CD4-positive, alpha-beta T cell (primary cell): Measurements from ENCODE around the gene DAP. TPM values are rescaled to one million over a fixed set of nuclear protein-coding genes. Genes with fewer than 3 reads are reported as not detected.

Experiments used
- ATAC-seq: fragments of 200-7000 bp; cut with Tn5 transposase; one replicate; pipeline ENCODE4 v1.10.0; 2022; ENCODE audit warnings: mild to moderate bottlenecking; ENCODE audit not compliant: poor library complexity
- CTCF ChIA-PET: fragments of 350-600 bp; sonication (Branson Sonifier 250); formaldehyde crosslinking; loops from one replicate; lab custom pipeline; 2021; ENCODE audit warnings: antibody characterized with exemption, inconsistent platforms; lab: Charles Lee
- POLR2A ChIA-PET: fragments of 350-600 bp; sonication (Branson Sonifier 250); formaldehyde crosslinking; loops from one replicate; lab custom pipeline; 2021; ENCODE audit warnings: antibody characterized with exemption, inconsistent platforms; lab: Charles Lee
- DNase-seq, 14 experiments: peaks; one replicate each; pipeline ENCODE4 v3.0.0-alpha.2; 2013 to 2020; ENCODE audit warnings: mixed read lengths in 2 of 14
- H3K27ac ChIP-seq, 2 donors: one replicate each; pipeline versions ENCODE4 v1.5.1 to v1.7.0; 2013; ENCODE audit warnings: low read length in 2 of 2, low read depth in 1 of 2, mild to moderate bottlenecking in 1 of 2
- H3K27me3 ChIP-seq, 2 experiments: 1 replicate in 1 of 2; 2 replicates in 1 of 2; pipeline versions ENCODE4 v1.6.1 to v1.7.0; 2013; ENCODE audit warnings: low read length in 2 of 2, control low read depth in 1 of 2, mild to moderate bottlenecking in 1 of 2, moderate library complexity in 1 of 2; ENCODE audit not compliant: insufficient read depth in 2 of 2, control insufficient read depth in 1 of 2
- H3K36me3 ChIP-seq: one replicate; pipeline ENCODE4 v1.6.1; 2013; ENCODE audit warnings: low read length, control low read depth; ENCODE audit not compliant: insufficient read depth
- H3K4me1 ChIP-seq: one replicate; pipeline ENCODE4 v1.6.1; 2013; ENCODE audit warnings: low read length, control low read depth; ENCODE audit not compliant: insufficient read depth
- H3K4me3 ChIP-seq: one replicate; pipeline ENCODE4 v1.5.1; 2013; ENCODE audit warnings: mild to moderate bottlenecking, low read length, moderate library complexity
- H3K9me3 ChIP-seq, 2 experiments: 1 replicate in 1 of 2; 2 replicates in 1 of 2; pipeline versions ENCODE4 v1.6.1 to v1.7.0; 2013; ENCODE audit warnings: low read length in 2 of 2, mild to moderate bottlenecking in 2 of 2, control low read depth in 1 of 2, moderate library complexity in 1 of 2; ENCODE audit not compliant: control insufficient read depth in 1 of 2, insufficient read depth in 1 of 2
- H3K27ac Mint-ChIP-seq: one replicate; pipeline ENCODE4 v1.8.0; 2020; ENCODE audit warnings: mixed read lengths
- H3K27me3 Mint-ChIP-seq: one replicate; pipeline ENCODE4 v1.8.0; 2021; ENCODE audit warnings: mixed read lengths
- H3K36me3 Mint-ChIP-seq: one replicate; pipeline ENCODE4 v1.8.0; 2021; ENCODE audit warnings: low read depth, mixed read lengths
- H3K4me1 Mint-ChIP-seq: one replicate; pipeline ENCODE4 v1.8.0; 2021; ENCODE audit warnings: low read depth, mixed read lengths
- H3K4me3 Mint-ChIP-seq: one replicate; pipeline ENCODE4 v1.8.0; 2020; ENCODE audit warnings: mild to moderate bottlenecking, mixed read lengths
- H3K9me3 Mint-ChIP-seq: one replicate; pipeline ENCODE4 v1.8.0; 2020; ENCODE audit warnings: mixed read lengths
- intact Hi-C, 2 experiments: fragments of 100-400 bp; cut with DNase I in 1 of 2; cut with micrococcal nuclease in 1 of 2; formaldehyde crosslinking; loops; one replicate each; pipeline versions ENCODE4 v1.15.1 to v1.9.0; 2023 to 2025; cut with DNase I, micrococcal nuclease
- total RNA-seq, 174 experiments: library from RNA in 2 of 174; stranded (reverse) in 2 of 174; gene quantifications; one replicate each; pipeline ENCODE4 v1.2.3 and lab custom pipeline; 2021 to 2026
- TF ChIP-seq, protein P1 (sequence below): fragments of 200-600 bp; IDR thresholded peaks from one replicate; pipeline ENCODE4 v1.8.0; 2022; ENCODE audit warnings: antibody characterized with exemption, mild to moderate bottlenecking

Gene DAP
- total RNA-seq, 2 experiments from 2014 or later: 33.6 to 35.2 TPM

DNA sequence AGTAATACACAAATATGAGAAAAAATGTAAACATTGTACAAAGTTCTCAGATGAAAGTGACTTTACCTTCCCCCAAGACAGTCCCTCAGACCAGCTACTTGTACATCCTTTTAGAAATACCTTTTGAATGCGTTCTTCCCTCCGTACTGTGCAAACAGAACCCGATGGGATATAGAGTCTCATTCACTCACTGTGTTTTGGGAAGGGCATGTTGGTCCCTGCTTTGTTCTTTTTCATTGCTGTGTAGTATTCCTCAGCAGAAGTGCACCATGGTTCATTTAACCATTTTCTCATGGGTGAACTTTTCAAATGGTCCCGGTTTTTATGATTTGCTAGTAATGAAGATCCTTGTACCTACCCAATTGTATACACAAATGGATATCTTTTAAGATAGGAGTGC, 102.8 kb downstream of the DAP start:
- no peak overlapping the region for H3K4me3 ChIP-seq
- no peaks in the 10 kb centered on the region for H3K9me3 ChIP-seq
- no peak overlapping the region for H3K4me3 Mint-ChIP-seq
- H3K27ac Mint-ChIP-seq: no peak overlapping the region
- ATAC-seq (no peak), DNase-seq (no peak)
- H3K36me3 ChIP-seq: no peaks in the 10 kb centered on the region
- H3K4me1 Mint-ChIP-seq: no peaks in the 10 kb centered on the region
- H3K27ac ChIP-seq: no peak overlapping the region
- CTCF ChIA-PET: no interaction called here
- no peaks in the 10 kb centered on the region for H3K27me3 ChIP-seq
- TF ChIP-seq, protein P1, sequence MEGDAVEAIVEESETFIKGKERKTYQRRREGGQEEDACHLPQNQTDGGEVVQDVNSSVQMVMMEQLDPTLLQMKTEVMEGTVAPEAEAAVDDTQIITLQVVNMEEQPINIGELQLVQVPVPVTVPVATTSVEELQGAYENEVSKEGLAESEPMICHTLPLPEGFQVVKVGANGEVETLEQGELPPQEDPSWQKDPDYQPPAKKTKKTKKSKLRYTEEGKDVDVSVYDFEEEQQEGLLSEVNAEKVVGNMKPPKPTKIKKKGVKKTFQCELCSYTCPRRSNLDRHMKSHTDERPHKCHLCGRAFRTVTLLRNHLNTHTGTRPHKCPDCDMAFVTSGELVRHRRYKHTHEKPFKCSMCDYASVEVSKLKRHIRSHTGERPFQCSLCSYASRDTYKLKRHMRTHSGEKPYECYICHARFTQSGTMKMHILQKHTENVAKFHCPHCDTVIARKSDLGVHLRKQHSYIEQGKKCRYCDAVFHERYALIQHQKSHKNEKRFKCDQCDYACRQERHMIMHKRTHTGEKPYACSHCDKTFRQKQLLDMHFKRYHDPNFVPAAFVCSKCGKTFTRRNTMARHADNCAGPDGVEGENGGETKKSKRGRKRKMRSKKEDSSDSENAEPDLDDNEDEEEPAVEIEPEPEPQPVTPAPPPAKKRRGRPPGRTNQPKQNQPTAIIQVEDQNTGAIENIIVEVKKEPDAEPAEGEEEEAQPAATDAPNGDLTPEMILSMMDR: no peak
- no peaks in the 10 kb centered on the region for H3K36me3 Mint-ChIP-seq
- intact Hi-C loops: no loop called here
- no peaks in the 10 kb centered on the region for H3K4me1 ChIP-seq
- no peaks in the 10 kb centered on the region for H3K9me3 Mint-ChIP-seq
- no peaks in the 10 kb centered on the region for H3K27me3 Mint-ChIP-seq
- POLR2A ChIA-PET: no interaction called here

DNA sequence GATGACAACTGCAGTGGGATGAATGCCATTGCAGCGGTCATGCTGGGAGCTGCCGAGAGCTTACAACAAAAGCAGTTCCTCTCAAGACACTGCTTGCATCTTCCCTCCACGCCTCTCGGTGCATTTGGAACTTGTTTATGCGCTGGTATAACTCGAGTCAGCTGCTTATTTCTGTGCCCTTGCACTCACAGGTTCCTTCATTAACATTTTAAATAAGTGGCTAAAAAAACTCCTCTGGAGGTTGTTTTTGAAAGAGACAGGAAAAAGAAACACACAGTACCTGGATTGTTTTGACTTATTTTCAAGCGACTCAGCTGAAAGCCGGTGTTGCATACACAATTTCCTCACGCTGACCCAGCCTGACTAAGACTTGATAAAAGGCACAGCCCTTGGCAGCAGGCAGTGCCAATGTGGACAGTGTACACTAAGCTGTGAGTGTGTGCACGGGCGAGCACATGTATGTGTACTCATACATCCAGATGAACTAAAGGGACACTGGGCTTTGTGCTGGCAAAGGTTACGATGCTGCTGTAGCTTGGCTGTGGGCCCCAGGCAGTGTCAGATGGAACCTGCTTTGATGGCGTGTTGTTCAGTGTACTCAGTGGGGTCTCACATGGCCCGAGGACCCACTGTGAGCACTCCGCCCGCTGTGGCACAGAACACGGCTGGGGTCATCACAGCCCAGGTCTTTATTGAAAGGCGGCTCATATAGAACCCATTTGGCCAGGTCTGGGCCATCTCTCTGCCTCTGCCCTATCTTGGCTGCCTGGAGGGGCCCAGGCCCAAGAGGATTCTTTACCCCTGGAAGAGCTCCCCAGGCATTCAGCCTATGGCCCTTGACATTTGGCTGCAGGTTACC, 104.8 kb downstream of the DAP start:
- ATAC-seq (no peak), DNase-seq (no peak)
- Histone ChIP-seq H3K9me3 (no peaks in the 10 kb centered on the region), H3K27me3 (no peaks in the 10 kb centered on the region), H3K4me3 (no peak overlapping the region), H3K36me3 (no peaks in the 10 kb centered on the region), H3K4me1 (no peaks in the 10 kb centered on the region), H3K27ac (no peak overlapping the region)
- H3K27ac Mint-ChIP-seq: no peak overlapping the region
- ChIA-PET POLR2A (no interaction called here), CTCF (no interaction called here)
- no peaks in the 10 kb centered on the region for H3K27me3 Mint-ChIP-seq
- H3K4me3 Mint-ChIP-seq: no peak overlapping the region
- no peaks in the 10 kb centered on the region for H3K36me3 Mint-ChIP-seq
- TF ChIP-seq, protein P1: no peak
- no peaks in the 10 kb centered on the region for H3K4me1 Mint-ChIP-seq
- H3K9me3 Mint-ChIP-seq: no peaks in the 10 kb centered on the region
- intact Hi-C loops: no loop called here

DNA sequence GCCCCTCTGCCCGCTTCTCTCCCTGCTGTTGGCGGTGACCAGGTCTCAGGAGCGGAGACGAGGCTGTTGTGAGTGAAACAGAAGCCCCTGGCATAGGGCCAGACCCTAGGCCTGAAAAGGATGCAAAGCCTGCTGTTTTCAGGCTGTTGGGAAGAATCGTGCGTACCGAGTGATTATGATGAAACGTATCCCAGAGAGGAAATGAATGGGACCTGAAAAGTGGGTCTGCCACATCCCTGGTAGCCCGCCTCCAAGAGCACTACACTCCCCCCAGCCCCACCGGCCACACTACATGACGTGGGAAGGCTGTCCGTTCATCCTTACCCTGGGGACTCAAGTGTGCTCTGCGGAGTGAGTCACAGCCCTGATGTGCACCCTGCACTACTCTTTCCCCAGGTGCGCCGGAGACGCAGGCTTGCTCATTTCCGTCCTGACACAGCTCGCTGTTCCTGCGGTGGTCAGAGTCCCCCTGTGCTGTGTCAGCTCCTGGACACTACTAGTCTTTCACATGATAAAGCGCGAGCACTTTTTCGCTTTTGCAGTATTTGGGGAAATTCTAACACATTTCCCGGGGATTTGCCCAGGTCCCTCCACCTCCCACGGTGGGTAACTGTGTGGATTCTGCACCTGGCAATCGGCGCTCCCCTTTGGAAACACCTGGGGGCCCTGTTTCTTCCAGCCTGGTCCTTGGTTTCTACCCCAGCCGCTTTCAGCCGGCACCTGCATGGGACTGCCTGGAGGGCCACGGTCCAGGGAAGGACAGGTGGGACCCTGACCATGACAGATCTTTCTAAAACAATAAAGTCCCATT, 105.7 kb downstream of the DAP start:
- intact Hi-C loops: no loop called here
- Histone ChIP-seq H3K27ac (no peak overlapping the region), H3K4me1 (no peaks in the 10 kb centered on the region), H3K9me3 (no peaks in the 10 kb centered on the region), H3K36me3 (no peaks in the 10 kb centered on the region), H3K4me3 (no peak overlapping the region), H3K27me3 (no peaks in the 10 kb centered on the region)
- no peak overlapping the region for H3K27ac Mint-ChIP-seq
- no peaks in the 10 kb centered on the region for H3K27me3 Mint-ChIP-seq
- H3K4me1 Mint-ChIP-seq: no peaks in the 10 kb centered on the region
- ATAC-seq: no peak
- no peaks in the 10 kb centered on the region for H3K36me3 Mint-ChIP-seq
- TF ChIP-seq, protein P1: no peak
- H3K4me3 Mint-ChIP-seq: no peak overlapping the region
- H3K9me3 Mint-ChIP-seq: no peaks in the 10 kb centered on the region
- POLR2A ChIA-PET: no interaction called here
- no peak for DNase-seq
- CTCF ChIA-PET: no interaction called here
